KMS-11 (cell line): ENCODE results near the gene ASCL5.

Experiments
- H2AFZ ChIP-seq: fragments of 200-600 bp; sonication (generic); 2 replicates; pipeline ENCODE4 v1.6.1; 2016; ENCODE audit warnings: antibody characterized with exemption, mixed run types, low read depth
- H3K27ac ChIP-seq: fragments of 200-600 bp; sonication (generic); 2 replicates; pipeline ENCODE4 v1.6.1; 2016; ENCODE audit warnings: mild to moderate bottlenecking, mixed run types
- H3K27me3 ChIP-seq: fragments of 200-600 bp; sonication (generic); 2 replicates; pipeline ENCODE4 v1.6.1; 2017; ENCODE audit warnings: mild to moderate bottlenecking, low read depth, mixed run types, moderate library complexity; ENCODE audit not compliant: insufficient read depth
- H3K36me3 ChIP-seq: fragments of 200-600 bp; sonication (generic); 2 replicates; pipeline ENCODE4 v1.6.1; 2017; ENCODE audit warnings: mild to moderate bottlenecking, mixed run types; ENCODE audit not compliant: insufficient read depth
- H3K4me1 ChIP-seq: fragments of 200-600 bp; sonication (generic); 2 replicates; pipeline ENCODE4 v1.6.1; 2016; ENCODE audit warnings: mild to moderate bottlenecking, low read depth, mixed run types; ENCODE audit not compliant: poor library complexity, severe bottlenecking
- H3K4me2 ChIP-seq: fragments of 200-600 bp; sonication (generic); 2 replicates; pipeline ENCODE4 v1.7.0; 2016; ENCODE audit warnings: mild to moderate bottlenecking, mixed run types
- H3K4me3 ChIP-seq: fragments of 200-600 bp; sonication (generic); IDR thresholded peaks from 2 replicates; pipeline ENCODE4 v1.6.1; 2017; ENCODE audit warnings: low read depth, low read length, mixed read lengths; ENCODE audit not compliant: insufficient read depth
- H3K79me2 ChIP-seq: fragments of 200-600 bp; sonication (generic); 2 replicates; pipeline ENCODE4 v1.6.1; 2016; ENCODE audit warnings: low read depth, mixed run types; ENCODE audit not compliant: insufficient read depth
- H3K9ac ChIP-seq: fragments of 200-600 bp; sonication (generic); 2 replicates; pipeline ENCODE4 v1.6.1; 2016; ENCODE audit warnings: mild to moderate bottlenecking, mixed run types
- H4K20me1 ChIP-seq: fragments of 200-600 bp; sonication (generic); 2 replicates; pipeline ENCODE4 v1.6.1; 2016; ENCODE audit warnings: mild to moderate bottlenecking, mixed run types; ENCODE audit not compliant: insufficient read depth
- CTCF ChIP-seq: fragments of 200-600 bp; sonication (generic); conservative IDR thresholded peaks from 2 replicates; pipeline ENCODE4 v1.6.1; 2017; ENCODE audit warnings: low read depth, mild to moderate bottlenecking, antibody characterized with exemption, low read length, moderate library complexity, mixed read lengths

Gene ASCL5

GRCh38 chr1:201146626-201147390 is 19.8 kb upstream of the ASCL5 start:
- H3K27ac ChIP-seq, result no peak overlapping the region
- H3K79me2 ChIP-seq, result no peaks in the 10 kb centered on the region
- no peak overlapping the region for H3K4me2 ChIP-seq
- H2AFZ ChIP-seq, result no peak overlapping the region
- no peaks in the 10 kb centered on the region for H3K4me1 ChIP-seq
- H3K36me3 ChIP-seq, result peaks cover 4% of the 10 kb centered on the region; the same call in 1 of the 2 replicates
- H4K20me1 ChIP-seq, result no peaks in the 10 kb centered on the region
- TF ChIP-seq CTCF, result no peak
- H3K4me3 ChIP-seq, result no peak overlapping the region
- H3K9ac ChIP-seq, result no peak overlapping the region
- no peaks in the 10 kb centered on the region for H3K27me3 ChIP-seq

DNA sequence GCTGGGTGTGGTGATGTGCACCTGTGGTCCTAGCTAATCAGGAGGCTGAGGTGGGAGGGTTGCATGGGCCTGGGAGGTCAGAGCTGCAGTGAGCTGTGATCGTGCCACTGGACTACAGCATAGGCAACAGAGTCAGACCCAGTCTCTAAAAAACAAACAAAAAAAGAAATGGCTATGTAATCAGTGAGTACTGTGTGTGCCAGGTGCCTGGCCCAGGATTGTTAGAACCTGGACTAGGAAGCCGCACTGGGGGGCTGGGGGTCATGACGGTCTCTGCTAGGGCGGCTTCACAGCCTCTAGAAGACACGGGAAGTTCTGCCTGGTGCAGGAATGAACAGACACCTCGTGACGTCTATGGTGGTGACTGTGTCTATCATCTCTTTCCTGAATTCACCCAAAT is 18.8 kb upstream of the ASCL5 start:
- Histone ChIP-seq H3K9ac (no peak overlapping the region), H3K36me3 (peaks cover 4% of the 10 kb centered on the region; the same call in 1 of the 2 replicates), H2AFZ (no peak overlapping the region), H3K4me1 (no peaks in the 10 kb centered on the region), H3K4me2 (no peak overlapping the region), H3K79me2 (no peaks in the 10 kb centered on the region), H4K20me1 (no peaks in the 10 kb centered on the region), H3K4me3 (no peak overlapping the region), H3K27me3 (no peaks in the 10 kb centered on the region), H3K27ac (no peak overlapping the region)
- TF ChIP-seq CTCF, result no peak

DNA sequence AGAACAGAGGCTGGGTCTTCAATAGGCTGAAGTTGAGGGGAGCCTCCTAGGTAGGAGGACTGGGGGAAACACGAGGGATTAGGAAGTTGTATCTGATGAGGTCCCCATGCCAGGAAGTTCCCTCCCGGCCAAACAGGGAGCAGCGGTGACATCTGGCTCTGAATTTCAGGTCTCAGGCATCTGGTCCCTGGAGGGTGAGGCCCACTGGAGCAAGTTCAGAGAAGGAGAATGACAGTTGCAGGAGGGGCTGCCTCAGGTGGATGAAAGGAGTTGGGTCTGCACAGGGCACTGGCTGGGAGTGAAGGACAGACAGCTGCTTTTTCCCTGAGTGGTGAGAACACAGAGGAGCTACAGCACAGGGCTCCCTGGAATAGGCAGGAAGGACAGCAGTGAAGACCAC is 18.1 kb upstream of the ASCL5 start:
- no peak overlapping the region for H3K9ac ChIP-seq
- no peak overlapping the region for H3K27ac ChIP-seq
- no peaks in the 10 kb centered on the region for H4K20me1 ChIP-seq
- H3K4me3 ChIP-seq, result no peak overlapping the region
- peaks cover 4% of the 10 kb centered on the region; the same call in 1 of the 2 replicates for H3K36me3 ChIP-seq
- TF ChIP-seq CTCF, result no peak
- no peaks in the 10 kb centered on the region for H3K4me1 ChIP-seq
- H2AFZ ChIP-seq, result no peak overlapping the region
- H3K4me2 ChIP-seq, result no peak overlapping the region
- H3K27me3 ChIP-seq, result no peaks in the 10 kb centered on the region
- no peaks in the 10 kb centered on the region for H3K79me2 ChIP-seq

DNA sequence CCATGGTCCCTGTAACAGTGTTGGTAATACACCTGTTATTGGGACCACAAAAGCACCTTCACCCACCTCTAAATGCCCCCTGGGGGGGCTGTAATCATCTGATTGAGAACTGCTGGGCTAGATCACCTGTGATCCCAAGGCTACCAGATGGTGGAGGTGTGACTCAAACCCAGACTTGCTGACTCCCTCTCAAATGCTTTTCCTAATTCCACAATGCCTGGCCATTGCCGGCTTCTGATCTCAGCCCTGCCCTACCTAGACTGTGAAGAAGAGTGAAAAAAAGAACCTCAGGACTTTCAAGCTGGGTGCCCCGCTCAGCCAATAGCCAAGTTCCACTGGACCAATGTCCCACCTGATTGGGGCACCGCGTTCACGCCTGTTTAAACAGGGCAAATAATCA is 17.7 kb upstream of the ASCL5 start:
- Histone ChIP-seq H3K79me2 (no peaks in the 10 kb centered on the region), H3K27me3 (no peaks in the 10 kb centered on the region), H3K4me1 (no peaks in the 10 kb centered on the region), H3K9ac (no peak overlapping the region), H3K36me3 (peaks cover 4% of the 10 kb centered on the region; the same call in 1 of the 2 replicates), H3K27ac (no peak overlapping the region), H4K20me1 (no peaks in the 10 kb centered on the region), H3K4me2 (no peak overlapping the region), H3K4me3 (no peak overlapping the region), H2AFZ (no peak overlapping the region)
- TF ChIP-seq CTCF, result no peak
